ENCODE data around the gene DOCK11. TPM values are rescaled to one million over a fixed set of nuclear protein-coding genes. Genes with fewer than 3 reads are reported as not detected.

Gene DOCK11
- total RNA-seq, 3 donors from 2014 or later, result 4.5 to 31.6 (median 8.4) TPM

DNA sequence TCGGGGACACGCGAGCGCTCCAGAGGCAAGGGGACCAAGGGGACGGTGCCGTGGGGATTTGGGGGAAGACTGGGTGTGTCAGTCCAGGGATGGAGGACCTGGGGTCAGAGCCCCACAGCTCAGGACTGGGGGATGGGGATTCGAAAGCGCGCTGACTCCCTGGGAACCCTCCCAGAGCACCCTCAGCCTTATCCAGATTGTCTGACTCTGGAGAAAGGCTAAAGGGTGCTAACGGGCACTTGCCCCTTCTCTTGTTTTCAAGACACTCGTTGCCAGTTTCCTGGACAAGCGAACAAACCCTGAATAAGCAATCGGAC, 1.1 kb downstream of the DOCK11 start:
- ATAC-seq (peak; percentile 3), DNase-seq (peak in 1 of 3 donors; percentile 7)
- H3K9me3 ChIP-seq, result no peaks in the 10 kb centered on the region
- H3K4me1 ChIP-seq (ENCODE audit: low read depth), result no peaks in the 10 kb centered on the region
- H3K4me3 ChIP-seq, result peak overlapping the region; percentile 42
- TF ChIP-seq, protein P1, sequence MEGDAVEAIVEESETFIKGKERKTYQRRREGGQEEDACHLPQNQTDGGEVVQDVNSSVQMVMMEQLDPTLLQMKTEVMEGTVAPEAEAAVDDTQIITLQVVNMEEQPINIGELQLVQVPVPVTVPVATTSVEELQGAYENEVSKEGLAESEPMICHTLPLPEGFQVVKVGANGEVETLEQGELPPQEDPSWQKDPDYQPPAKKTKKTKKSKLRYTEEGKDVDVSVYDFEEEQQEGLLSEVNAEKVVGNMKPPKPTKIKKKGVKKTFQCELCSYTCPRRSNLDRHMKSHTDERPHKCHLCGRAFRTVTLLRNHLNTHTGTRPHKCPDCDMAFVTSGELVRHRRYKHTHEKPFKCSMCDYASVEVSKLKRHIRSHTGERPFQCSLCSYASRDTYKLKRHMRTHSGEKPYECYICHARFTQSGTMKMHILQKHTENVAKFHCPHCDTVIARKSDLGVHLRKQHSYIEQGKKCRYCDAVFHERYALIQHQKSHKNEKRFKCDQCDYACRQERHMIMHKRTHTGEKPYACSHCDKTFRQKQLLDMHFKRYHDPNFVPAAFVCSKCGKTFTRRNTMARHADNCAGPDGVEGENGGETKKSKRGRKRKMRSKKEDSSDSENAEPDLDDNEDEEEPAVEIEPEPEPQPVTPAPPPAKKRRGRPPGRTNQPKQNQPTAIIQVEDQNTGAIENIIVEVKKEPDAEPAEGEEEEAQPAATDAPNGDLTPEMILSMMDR (IDR thresholded peaks at IDR 0.05), result no peak
- H3K36me3 ChIP-seq (ENCODE audit: low read depth), result no peaks in the 10 kb centered on the region
- intact Hi-C loops (cut with DNase I, micrococcal nuclease), result no loop called here

DNA sequence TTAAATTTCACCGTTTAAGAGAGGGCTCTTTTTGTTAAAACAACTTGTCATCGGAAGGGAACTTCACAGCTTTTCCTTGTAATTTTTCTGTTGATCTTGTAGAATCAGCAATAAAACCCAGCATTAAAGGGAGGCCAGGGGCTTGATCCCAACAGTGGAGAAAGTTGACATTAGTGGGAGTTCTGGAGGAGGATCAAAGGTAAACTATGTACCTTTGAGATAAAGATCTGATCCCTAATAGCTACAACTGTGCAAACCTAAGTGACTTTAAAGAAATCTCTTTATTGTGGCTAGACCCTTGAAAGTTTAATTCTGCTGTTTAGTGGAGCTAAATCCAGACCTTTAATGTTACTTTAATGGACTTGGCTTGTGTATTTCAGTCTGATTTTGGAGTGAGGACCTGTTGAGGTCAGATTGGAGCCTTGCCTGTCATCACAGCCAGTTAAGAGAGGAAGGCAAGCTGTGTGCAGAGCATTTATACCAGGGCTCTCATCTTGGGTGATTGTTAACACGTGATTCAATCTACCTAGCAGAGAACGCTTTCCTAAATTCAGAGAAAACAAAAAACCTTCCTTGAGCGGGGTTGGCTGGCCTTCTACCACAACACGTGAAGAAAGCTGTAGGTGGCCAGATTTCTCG, 1.7 kb downstream of the DOCK11 start:
- ATAC-seq, result no peak
- peak in 1 of 3 donors; percentile 5 for DNase-seq

DNA sequence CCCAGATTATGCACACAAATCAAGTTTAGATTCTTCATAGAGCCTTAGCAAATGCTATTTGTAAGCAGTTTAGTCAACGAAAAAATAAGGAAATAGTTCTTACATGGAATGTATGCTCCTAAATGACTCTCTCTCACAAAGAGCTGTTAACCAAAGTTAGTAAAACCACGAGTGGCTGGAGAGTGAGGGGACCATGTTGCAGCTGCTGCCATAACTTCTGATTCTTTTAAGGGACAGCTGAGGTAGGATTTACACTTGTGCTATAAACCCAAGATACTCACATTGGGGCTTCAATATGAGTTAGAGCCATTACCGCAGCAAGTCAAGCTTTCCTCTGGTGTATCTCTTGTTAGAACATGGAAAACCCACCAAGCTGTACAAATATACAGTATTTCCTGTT, 2.7 kb downstream of the DOCK11 start:
- TF ChIP-seq, protein P1 (IDR thresholded peaks at IDR 0.05), result no peak
- Histone ChIP-seq H3K4me3 (no peak overlapping the region), H3K36me3 (ENCODE audit: low read depth) (no peaks in the 10 kb centered on the region), H3K9me3 (no peaks in the 10 kb centered on the region), H3K4me1 (ENCODE audit: low read depth) (no peaks in the 10 kb centered on the region)
- no peak for DNase-seq
- no peak for ATAC-seq
- intact Hi-C loops (cut with DNase I, micrococcal nuclease), result no loop called here

More for the DNA sequence above, 1.7 kb downstream of the DOCK11 start:
- Histone ChIP-seq H3K36me3 (ENCODE audit: low read depth) (no peaks in the 10 kb centered on the region), H3K9me3 (no peaks in the 10 kb centered on the region), H3K4me1 (ENCODE audit: low read depth) (no peaks in the 10 kb centered on the region), H3K4me3 (no peak overlapping the region)
- intact Hi-C loops (cut with DNase I, micrococcal nuclease), result no loop called here
- TF ChIP-seq, protein P1 (IDR thresholded peaks at IDR 0.05), result no peak

DNA sequence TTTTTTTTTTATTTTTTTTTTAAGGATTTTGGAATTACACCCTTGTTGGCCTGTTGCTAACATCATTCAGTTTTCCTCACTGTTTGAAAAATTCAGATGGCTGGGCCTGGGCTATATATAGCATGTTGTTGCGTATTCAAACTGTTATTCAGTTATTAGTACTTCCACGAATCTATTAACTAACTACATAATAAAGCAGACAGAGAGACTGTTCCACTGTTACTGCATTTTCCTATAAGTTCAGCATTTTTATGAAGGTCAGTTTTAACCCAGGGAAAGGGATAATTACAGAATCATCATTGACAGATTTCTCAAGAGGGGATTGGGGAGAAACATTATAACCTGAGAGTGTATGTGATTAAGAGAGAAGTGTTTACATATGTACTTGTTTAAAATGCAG, 3.1 kb downstream of the DOCK11 start:
- H3K9me3 ChIP-seq, result no peaks in the 10 kb centered on the region
- TF ChIP-seq, protein P1 (IDR thresholded peaks at IDR 0.05), result no peak
- DNase-seq (no peak), ATAC-seq (no peak)
- no peaks in the 10 kb centered on the region for H3K4me1 ChIP-seq (ENCODE audit: low read depth)
- intact Hi-C loops (cut with DNase I, micrococcal nuclease), result no loop called here
- no peaks in the 10 kb centered on the region for H3K36me3 ChIP-seq (ENCODE audit: low read depth)
- H3K4me3 ChIP-seq, result no peak overlapping the region

DNA sequence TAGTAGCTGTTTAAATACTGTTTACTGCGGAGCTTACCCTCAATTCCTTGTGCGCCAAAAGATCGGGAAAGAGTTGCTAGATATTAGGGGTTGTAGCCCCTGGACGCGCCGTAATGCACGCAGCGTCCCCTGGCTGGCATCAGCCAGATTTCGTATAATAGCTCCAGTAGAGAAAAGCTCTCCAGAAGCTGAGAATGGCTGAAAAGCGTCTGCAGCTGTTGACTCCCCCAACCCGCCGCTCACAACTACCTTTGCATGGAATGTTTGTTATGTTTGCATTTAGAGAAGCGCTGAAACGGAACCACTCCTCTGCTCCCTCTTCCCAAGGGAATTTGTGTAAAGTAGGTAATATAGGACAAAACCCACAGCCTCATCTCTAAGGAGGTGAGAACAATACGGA, 3.7 kb downstream of the DOCK11 start:
- H3K4me3 ChIP-seq, result no peak overlapping the region
- ATAC-seq (no peak), DNase-seq (no peak)
- intact Hi-C loops (cut with DNase I, micrococcal nuclease), result no loop called here
- TF ChIP-seq, protein P1 (IDR thresholded peaks at IDR 0.05), result no peak
- no peaks in the 10 kb centered on the region for H3K4me1 ChIP-seq (ENCODE audit: low read depth)
- no peaks in the 10 kb centered on the region for H3K36me3 ChIP-seq (ENCODE audit: low read depth)
- no peaks in the 10 kb centered on the region for H3K9me3 ChIP-seq
